Vagina (tissue), 2 donors: ENCODE results near the gene DCAF12.

Source experiments
- POLR2A ChIP-seq, 2 donors: fragments of 450-650 bp; IDR thresholded peaks; one replicate each; pipeline ENCODE4 v1.6.1; 2017; ENCODE audit warnings: antibody characterized with exemption in 2 of 2, mild to moderate bottlenecking in 2 of 2, moderate library complexity in 2 of 2
- POLR2AphosphoS5 ChIP-seq, 2 donors: sonication (generic); formaldehyde crosslinking; IDR thresholded peaks; one replicate each; pipeline ENCODE4 v1.9.0; 2017; ENCODE audit warnings: antibody characterized with exemption in 2 of 2, mild to moderate bottlenecking in 2 of 2, low read depth in 1 of 2; ENCODE audit not compliant: insufficient read depth in 1 of 2
- TF ChIP-seq, protein P1 (sequence below), 3 experiments: fragments of 450-650 bp in 2 of 3; fragments of 200-600 bp in 1 of 3; sonication (generic) in 1 of 3; IDR thresholded peaks; one replicate each; pipeline ENCODE4 v1.5.1; 2017 to 2019; ENCODE audit warnings: antibody characterized with exemption in 3 of 3, mild to moderate bottlenecking in 2 of 3, moderate library complexity in 2 of 3

DNA sequence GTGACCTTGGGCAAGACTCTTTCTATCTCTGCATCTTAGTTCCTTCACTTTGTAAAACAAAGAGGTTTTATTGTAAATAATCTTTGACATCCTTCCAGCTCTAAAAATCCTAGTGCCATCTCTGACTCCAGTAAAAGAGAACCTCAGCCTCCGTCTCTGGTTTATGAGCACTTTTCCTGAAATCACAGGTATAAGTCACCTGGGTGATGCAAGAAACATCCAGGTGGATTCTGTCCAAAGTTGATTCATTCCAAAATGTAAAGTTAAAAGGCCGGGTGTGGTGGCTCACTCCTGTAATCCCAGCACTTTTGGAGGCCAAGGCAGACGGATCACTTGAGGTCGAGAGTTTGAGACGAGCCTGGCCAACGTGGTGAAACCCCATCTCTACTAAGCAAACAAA is 56.7 kb downstream of the DCAF12 start:
- TF ChIP-seq, protein P1, sequence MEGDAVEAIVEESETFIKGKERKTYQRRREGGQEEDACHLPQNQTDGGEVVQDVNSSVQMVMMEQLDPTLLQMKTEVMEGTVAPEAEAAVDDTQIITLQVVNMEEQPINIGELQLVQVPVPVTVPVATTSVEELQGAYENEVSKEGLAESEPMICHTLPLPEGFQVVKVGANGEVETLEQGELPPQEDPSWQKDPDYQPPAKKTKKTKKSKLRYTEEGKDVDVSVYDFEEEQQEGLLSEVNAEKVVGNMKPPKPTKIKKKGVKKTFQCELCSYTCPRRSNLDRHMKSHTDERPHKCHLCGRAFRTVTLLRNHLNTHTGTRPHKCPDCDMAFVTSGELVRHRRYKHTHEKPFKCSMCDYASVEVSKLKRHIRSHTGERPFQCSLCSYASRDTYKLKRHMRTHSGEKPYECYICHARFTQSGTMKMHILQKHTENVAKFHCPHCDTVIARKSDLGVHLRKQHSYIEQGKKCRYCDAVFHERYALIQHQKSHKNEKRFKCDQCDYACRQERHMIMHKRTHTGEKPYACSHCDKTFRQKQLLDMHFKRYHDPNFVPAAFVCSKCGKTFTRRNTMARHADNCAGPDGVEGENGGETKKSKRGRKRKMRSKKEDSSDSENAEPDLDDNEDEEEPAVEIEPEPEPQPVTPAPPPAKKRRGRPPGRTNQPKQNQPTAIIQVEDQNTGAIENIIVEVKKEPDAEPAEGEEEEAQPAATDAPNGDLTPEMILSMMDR (IDR thresholded peaks at IDR 0.05): no peak
- TF ChIP-seq POLR2AphosphoS5 (IDR thresholded peaks at IDR 0.05; ENCODE audit: insufficient read depth in 1 of 2, low read depth in 1 of 2): peak in 1 of 2 donors; percentile 38
- no peak for TF ChIP-seq POLR2A (IDR thresholded peaks at IDR 0.05)
